K562 (cell line): ENCODE measurements around the gene SGMS1. TPM values are rescaled to one million over a fixed set of nuclear protein-coding genes. Genes with fewer than 3 reads are reported as not detected.
A peak's percentile ranks its signal among the peaks of the same experiment; 100 is the strongest.

ENCODE experiments used
- ATAC-seq: fragments of 200-7000 bp; cut with Tn5 transposase; 3 replicates; pipeline ENCODE4 v1.9.1; 2020; ENCODE audit warnings: moderate library complexity
- BruUV-seq: library from RNA; stranded (reverse); fragments of 400-500 nt; replicated peaks from 2 replicates; lab custom pipeline; 2021; lab: Mats Ljungman, UMichigan
- CTCF ChIA-PET: fragments of 300-600 bp; formaldehyde crosslinking; extraction: SDS; loops from one replicate; lab custom pipeline; 2021; ENCODE audit warnings: low intra/inter-chr PET ratio; lab: Yijun Ruan, JAX
- POLR2A ChIA-PET: fragments of 300-600, 350-650 bp; sonication (Branson Sonifier 250); formaldehyde crosslinking; extraction: SDS; loops from one replicate; lab custom pipeline; 2021; ENCODE audit warnings: antibody characterized with exemption, inconsistent platforms; lab: Yijun Ruan, JAX
- DNase-seq, 4 experiments: peaks; one replicate each; pipeline versions ENCODE4 v3.0.0 to v3.0.0-alpha.2; 2011 to 2018; ENCODE audit warnings: low spot score in 3 of 4, mixed read lengths in 3 of 4; ENCODE audit errors: extremely low read depth in 1 of 4
- FAIRE-seq: peaks from 2 replicates; lab custom pipeline; 2011; peaks lifted over from hg19 to GRCh38; lab: Jason Lieb, UNC
- H2AFZ ChIP-seq: 2 replicates; pipeline ENCODE4 v1.6.0; 2011; ENCODE audit warnings: low read depth, low read length, control low read depth, inconsistent platforms
- H3K27ac ChIP-seq: fragments of 200-600 bp; 3 replicates; pipeline ENCODE4 v1.8.0; 2011; ENCODE audit warnings: low read depth, mild to moderate bottlenecking, control low read depth, inconsistent platforms, low read length, moderate library complexity, mixed read lengths; ENCODE audit errors: extremely low read depth
- H3K27me3 ChIP-seq, 2 experiments: fragments of 300-600 bp in 1 of 2; 2 replicates in 1 of 2; 3 replicates in 1 of 2; pipeline versions ENCODE4 v1.6.0 to v1.8.0; 2011; ENCODE audit warnings: inconsistent platforms in 2 of 2, low read length in 2 of 2, mild to moderate bottlenecking in 1 of 2, mixed read lengths in 1 of 2, moderate library complexity in 1 of 2; ENCODE audit not compliant: control insufficient read depth in 2 of 2, insufficient read depth in 2 of 2
- H3K36me3 ChIP-seq: fragments of 300-600 bp; 3 replicates; pipeline ENCODE4 v1.8.0; 2011; ENCODE audit warnings: mild to moderate bottlenecking, low read length, inconsistent platforms; ENCODE audit not compliant: control insufficient read depth, insufficient read depth
- H3K4me1 ChIP-seq, 2 experiments: fragments of 200-600 bp in 1 of 2; replicated peaks in 1 of 2; 2 replicates in 1 of 2; 3 replicates in 1 of 2; pipeline versions ENCODE4 v1.5.1 to v1.8.0; 2011; ENCODE audit warnings: inconsistent platforms in 2 of 2, low read length in 2 of 2, mild to moderate bottlenecking in 1 of 2, mixed read lengths in 1 of 2, moderate library complexity in 1 of 2; ENCODE audit not compliant: control insufficient read depth in 2 of 2, insufficient read depth in 2 of 2
- H3K4me2 ChIP-seq: 2 replicates; pipeline ENCODE4 v1.6.1; 2011; ENCODE audit warnings: low read length, control low read depth, inconsistent platforms, mixed read lengths; ENCODE audit not compliant: insufficient read depth
- H3K4me3 ChIP-seq: fragments of 200-600 bp; sonication (generic), shearing (Covaris generic); 2 replicates; pipeline ENCODE4 v1.5.1; 2016; ENCODE audit warnings: control low read depth, inconsistent platforms
- H3K79me2 ChIP-seq: fragments of 200-600 bp; 3 replicates; pipeline ENCODE4 v1.8.0; 2011; ENCODE audit warnings: low read length, inconsistent platforms; ENCODE audit not compliant: control insufficient read depth, insufficient read depth
- H3K9ac ChIP-seq, 2 experiments: 2 replicates each; pipeline versions ENCODE4 v1.6.0 to v1.6.1; 2011; ENCODE audit warnings: low read depth in 2 of 2, low read length in 2 of 2, control low read depth in 1 of 2, inconsistent platforms in 1 of 2, mild to moderate bottlenecking in 1 of 2, mixed read lengths in 1 of 2; ENCODE audit not compliant: insufficient read depth in 1 of 2
- H3K9me1 ChIP-seq: one replicate; pipeline ENCODE4 v1.6.0; 2011; ENCODE audit warnings: inconsistent platforms, mild to moderate bottlenecking, low read length, moderate library complexity; ENCODE audit not compliant: control insufficient read depth, insufficient read depth
- H3K9me3 ChIP-seq: replicated peaks from 2 replicates; pipeline ENCODE4 v1.5.1; 2011; ENCODE audit warnings: low read depth, low read length, inconsistent platforms; ENCODE audit not compliant: control insufficient read depth, insufficient read depth
- H4K20me1 ChIP-seq: replicated peaks from 2 replicates; pipeline ENCODE4 v1.6.1; 2011; ENCODE audit warnings: low read length, inconsistent platforms, mixed read lengths; ENCODE audit not compliant: control insufficient read depth, insufficient read depth
- BCOR ChIP-seq: fragments of 450-650 bp; IDR thresholded peaks from 2 replicates; pipeline ENCODE4 v1.6.1; 2016
- CBX3 ChIP-seq, 2 experiments: IDR thresholded peaks; 1 replicate in 1 of 2; 2 replicates in 1 of 2; pipeline ENCODE4 v1.6.1; 2012; ENCODE audit warnings: inconsistent platforms in 2 of 2, low read length in 2 of 2, borderline replicate concordance in 1 of 2, control low read depth in 1 of 2
- EP300 ChIP-seq: IDR thresholded peaks from 2 replicates; pipeline ENCODE4 v1.6.1; 2012; ENCODE audit warnings: low read length, improper control_type of control experiment
- FOSL1 ChIP-seq: fragments of 200-800 bp; sonication (Bioruptor generic); conservative IDR thresholded peaks from 2 replicates; pipeline ENCODE4 v1.6.1; 2016; ENCODE audit warnings: missing genetic modification characterization, missing compliant biosample characterization
- GABPB2 ChIP-seq: fragments of 250-450 bp; sonication (Bioruptor Pico); conservative IDR thresholded peaks from 2 replicates; pipeline ENCODE4 v1.5.1; 2021; ENCODE audit warnings: mild to moderate bottlenecking
- HMG20B ChIP-seq: fragments of 250-450 bp; sonication (Bioruptor Pico); IDR thresholded peaks from 2 replicates; pipeline ENCODE4 v1.5.0; 2021; ENCODE audit warnings: mild to moderate bottlenecking
- JUND ChIP-seq, 2 experiments: IDR thresholded peaks; 2 replicates in 1 of 2; 3 replicates in 1 of 2; pipeline ENCODE4 v1.6.1; 2011; ENCODE audit warnings: borderline replicate concordance in 2 of 2, low read depth in 2 of 2, low read length in 2 of 2, improper control_type of control experiment in 1 of 2, missing biosample characterization in 1 of 2, missing genetic modification characterization in 1 of 2, missing genetic modification reagents in 1 of 2
- MCM5 ChIP-seq: fragments of 450-650 bp; IDR thresholded peaks from 2 replicates; pipeline ENCODE4 v1.6.1; 2016; ENCODE audit warnings: low read depth
- MYNN ChIP-seq, 2 experiments: sonication (generic); formaldehyde crosslinking in 1 of 2; IDR thresholded peaks; 2 replicates each; pipeline versions ENCODE4 v1.5.0 to v1.6.1; 2016 to 2020; ENCODE audit warnings: antibody characterized with exemption in 1 of 2, missing genetic modification reagents in 1 of 2
- NEUROD1 ChIP-seq: fragments of 150-350 bp; IDR thresholded peaks from 2 replicates; pipeline ENCODE4 v1.6.1; 2014; ENCODE audit warnings: borderline replicate concordance, low read length, low read depth; ENCODE audit not compliant: partially characterized antibody
- PHTF2 ChIP-seq: fragments of 250-450 bp; sonication (Bioruptor Pico); IDR thresholded peaks from 2 replicates; pipeline ENCODE4 v1.5.0; 2021; ENCODE audit warnings: mild to moderate bottlenecking
- POLR2A ChIP-seq: fragments of 450-650 bp; conservative IDR thresholded peaks from 2 replicates; pipeline ENCODE4 v1.6.1; 2016
- RHOXF2B ChIP-seq: fragments of 250-450 bp; sonication (Bioruptor Pico); conservative IDR thresholded peaks from 2 replicates; pipeline ENCODE4 v1.5.1; 2021
- SP2 ChIP-seq: IDR thresholded peaks from 2 replicates; pipeline ENCODE4 v1.6.1; 2011; ENCODE audit warnings: mild to moderate bottlenecking, low read depth, low read length, moderate library complexity; ENCODE audit not compliant: poor library complexity, severe bottlenecking; ENCODE audit errors: extremely low read depth
- ZBTB1 ChIP-seq: sonication (generic); formaldehyde crosslinking; IDR thresholded peaks from 2 replicates; pipeline ENCODE4 v1.8.1; 2023; ENCODE audit warnings: missing genetic modification reagents, low read depth, mild to moderate bottlenecking, borderline replicate concordance
- ZNF76 ChIP-seq: fragments of 250-450 bp; sonication (Bioruptor Pico); IDR thresholded peaks from 2 replicates; pipeline ENCODE4 v1.4.0; 2020; ENCODE audit warnings: mild to moderate bottlenecking, moderate library complexity, borderline replicate concordance
- WGBS: fragments of 100-300 bp; shearing (Covaris generic); methylation state at CpG from one replicate; pipeline ENCODE4 v1.1.6; 2016; ENCODE audit warnings: low coverage, mixed read lengths; ENCODE audit not compliant: insufficient coverage; ENCODE audit errors: missing lambda C conversion rate; 5-methylcytosine and 5-hydroxymethylcytosine counted together
- in situ Hi-C: fragments of 300-500 bp; cut with MboI; formaldehyde crosslinking; loops from 4 replicates; pipeline ENCODE4 v1.15.0; 2018; ENCODE audit warnings: inconsistent platforms, mixed read lengths
- intact Hi-C: fragments of 100-400 bp; cut with micrococcal nuclease; formaldehyde crosslinking; loops from 2 replicates; pipeline ENCODE4 v1.14.2; 2022
- polyA plus RNA-seq, 8 experiments: library from polyadenylated mRNA; depleted of rRNA in 4 of 8; stranded (reverse) in 5 of 8; unstranded in 3 of 8; fragments of >200 nt; fragmentation: Nextera tagmentation in 2 of 8; fragmentation: Illumina TruSeq in 1 of 8; extraction: Ambion mirVana in 2 of 8; extraction: Trizol in 1 of 8; gene quantifications; 2 replicates each; pipeline versions ENCODE4 v1.2.1 to v1.2.3, GENCODE V29; 2011 to 2014; ENCODE audit warnings: inconsistent platforms in 1 of 8, missing spikeins in 1 of 8
- total RNA-seq, 7 experiments: library from RNA; depleted of rRNA in 6 of 7; stranded (reverse); fragments of >200 nt in 6 of 7; fragmentation: Illumina TruSeq in 2 of 7; extraction: Trizol in 2 of 7; gene quantifications; 2 replicates each; pipeline versions ENCODE4 v1.2.1 to v1.2.3, GENCODE V29; 2011 to 2021; ENCODE audit warnings: low replicate concordance in 1 of 7
- TF ChIP-seq, protein P1 (sequence below): fragments of 450-650 bp; IDR thresholded peaks from 2 replicates; pipeline ENCODE4 v1.7.1; 2018; ENCODE audit warnings: mild to moderate bottlenecking, low read depth; ENCODE audit not compliant: partially characterized antibody
- TF ChIP-seq, protein P2 (sequence below), 2 experiments: fragments of 200-800 bp in 1 of 2; sonication (Bioruptor generic) in 1 of 2; sonication (generic) in 1 of 2; formaldehyde crosslinking in 1 of 2; IDR thresholded peaks in 1 of 2; conservative IDR thresholded peaks in 1 of 2; 2 replicates each; pipeline versions ENCODE4 v1.5.0 to v1.6.1; 2016 to 2020; ENCODE audit warnings: missing compliant biosample characterization in 1 of 2, missing genetic modification characterization in 1 of 2, missing genetic modification reagents in 1 of 2

SGMS1 gene
- total and polyA plus RNA-seq, 9 of the 15 experiments (the other 6 are each of a cell fraction or from before 2014, with no cell fraction given), result 22.6 to 232 (median 82.2) TPM

DNA sequence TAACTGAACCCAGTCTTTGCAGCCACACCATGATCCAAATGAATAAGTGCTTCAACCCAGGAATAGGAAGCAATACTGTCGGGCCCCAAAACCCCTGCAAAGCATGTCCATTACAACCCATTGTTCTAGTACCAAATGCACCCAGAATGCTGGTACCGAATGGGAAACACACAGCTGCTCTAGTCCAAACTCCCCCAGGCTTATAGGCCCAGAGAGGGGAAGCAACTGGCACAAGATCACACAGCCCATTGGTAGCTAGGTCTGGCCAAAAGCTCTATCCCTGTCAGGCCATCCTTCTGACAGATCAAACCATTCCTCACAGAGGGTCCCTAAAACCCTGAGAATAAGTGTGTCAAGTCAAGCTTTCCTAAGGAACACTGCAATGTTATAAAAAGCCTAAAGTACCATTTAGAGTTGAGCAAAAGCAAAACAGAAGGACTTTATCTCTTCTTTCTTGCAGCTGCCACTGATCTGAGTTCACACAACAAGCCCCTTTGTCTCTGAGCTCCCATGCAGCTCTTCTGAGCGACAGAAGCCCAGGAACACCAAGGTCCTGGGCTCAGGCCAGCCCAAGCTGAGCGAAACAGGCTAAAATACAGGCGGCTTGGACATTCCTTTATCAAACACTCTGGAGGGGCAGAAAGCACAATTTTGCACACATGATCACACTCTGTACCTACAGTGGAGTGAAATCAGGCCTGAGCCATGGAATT, 116.7 kb downstream of the SGMS1 start:
- POLR2A ChIA-PET, result interaction anchor here (0.8 to 1.7 kb wide), 3 partner anchors 11 to 43 kb away, joined by 3 to 4 read pairs (median 3); no protein-coding TSS in a partner anchor
- no peak for FAIRE-seq
- TF ChIP-seq, protein P1, sequence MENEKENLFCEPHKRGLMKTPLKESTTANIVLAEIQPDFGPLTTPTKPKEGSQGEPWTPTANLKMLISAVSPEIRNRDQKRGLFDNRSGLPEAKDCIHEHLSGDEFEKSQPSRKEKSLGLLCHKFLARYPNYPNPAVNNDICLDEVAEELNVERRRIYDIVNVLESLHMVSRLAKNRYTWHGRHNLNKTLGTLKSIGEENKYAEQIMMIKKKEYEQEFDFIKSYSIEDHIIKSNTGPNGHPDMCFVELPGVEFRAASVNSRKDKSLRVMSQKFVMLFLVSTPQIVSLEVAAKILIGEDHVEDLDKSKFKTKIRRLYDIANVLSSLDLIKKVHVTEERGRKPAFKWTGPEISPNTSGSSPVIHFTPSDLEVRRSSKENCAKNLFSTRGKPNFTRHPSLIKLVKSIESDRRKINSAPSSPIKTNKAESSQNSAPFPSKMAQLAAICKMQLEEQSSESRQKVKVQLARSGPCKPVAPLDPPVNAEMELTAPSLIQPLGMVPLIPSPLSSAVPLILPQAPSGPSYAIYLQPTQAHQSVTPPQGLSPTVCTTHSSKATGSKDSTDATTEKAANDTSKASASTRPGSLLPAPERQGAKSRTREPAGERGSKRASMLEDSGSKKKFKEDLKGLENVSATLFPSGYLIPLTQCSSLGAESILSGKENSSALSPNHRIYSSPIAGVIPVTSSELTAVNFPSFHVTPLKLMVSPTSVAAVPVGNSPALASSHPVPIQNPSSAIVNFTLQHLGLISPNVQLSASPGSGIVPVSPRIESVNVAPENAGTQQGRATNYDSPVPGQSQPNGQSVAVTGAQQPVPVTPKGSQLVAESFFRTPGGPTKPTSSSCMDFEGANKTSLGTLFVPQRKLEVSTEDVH, result no peak
- TF ChIP-seq FOSL1 (tag), result no peak
- no peak for TF ChIP-seq EP300
- TF ChIP-seq MCM5, result no peak
- TF ChIP-seq GABPB2 (CRISPR knock-in tag), result no peak
- no peak for TF ChIP-seq PHTF2 (CRISPR knock-in tag)
- no peak for TF ChIP-seq HMG20B (CRISPR knock-in tag)
- no peak for TF ChIP-seq JUND (IDR thresholded peaks at IDR 0.05; ENCODE audit: borderline replicate concordance, low read depth, low read length)
- TF ChIP-seq JUND (tag; IDR thresholded peaks at IDR 0.05; ENCODE audit: borderline replicate concordance, low read depth, low read length), result no peak
- no peak for TF ChIP-seq ZNF76 (CRISPR knock-in tag)
- no peak for TF ChIP-seq RHOXF2B (CRISPR knock-in tag)
- no peak for TF ChIP-seq NEUROD1
- no peak for TF ChIP-seq MYNN (IDR thresholded peaks at IDR 0.05)
- TF ChIP-seq MYNN (CRISPR knock-in tag; IDR thresholded peaks at IDR 0.05), result no peak
- TF ChIP-seq SP2, result no peak
- peak; percentile 47 for TF ChIP-seq BCOR
- TF ChIP-seq, protein P2, sequence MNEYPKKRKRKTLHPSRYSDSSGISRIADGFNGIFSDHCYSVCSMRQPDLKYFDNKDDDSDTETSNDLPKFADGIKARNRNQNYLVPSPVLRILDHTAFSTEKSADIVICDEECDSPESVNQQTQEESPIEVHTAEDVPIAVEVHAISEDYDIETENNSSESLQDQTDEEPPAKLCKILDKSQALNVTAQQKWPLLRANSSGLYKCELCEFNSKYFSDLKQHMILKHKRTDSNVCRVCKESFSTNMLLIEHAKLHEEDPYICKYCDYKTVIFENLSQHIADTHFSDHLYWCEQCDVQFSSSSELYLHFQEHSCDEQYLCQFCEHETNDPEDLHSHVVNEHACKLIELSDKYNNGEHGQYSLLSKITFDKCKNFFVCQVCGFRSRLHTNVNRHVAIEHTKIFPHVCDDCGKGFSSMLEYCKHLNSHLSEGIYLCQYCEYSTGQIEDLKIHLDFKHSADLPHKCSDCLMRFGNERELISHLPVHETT (CRISPR knock-in tag; conservative IDR thresholded peaks at IDR 0.05 in 1 of 2, IDR thresholded peaks at IDR 0.05 in 1 of 2), result no peak
- no peak for TF ChIP-seq ZBTB1 (CRISPR knock-in tag)
- no peak for TF ChIP-seq CBX3 (IDR thresholded peaks at IDR 0.05; ENCODE audit: borderline replicate concordance in 1 of 2, low read length in 2 of 2)
- no peak for TF ChIP-seq POLR2A

More for the DNA sequence above, 116.7 kb downstream of the SGMS1 start:
- peaks cover 25% of the 10 kb centered on the region; the same call in 1 of the 2 replicates for H4K20me1 ChIP-seq
- intact Hi-C loops, result no loop called here
- no peak overlapping the region for H2AFZ ChIP-seq
- H3K4me1 ChIP-seq, result peaks cover 9 to 33% of the 10 kb centered on the region in 2 experiments
- 75% methylated on average over 5 of the region's 5 CpGs for WGBS
- no peak overlapping the region for H3K9ac ChIP-seq
- no peaks in the 10 kb centered on the region for H3K9me3 ChIP-seq
- no TSS peak for BruUV-seq
- no peak for ATAC-seq
- no peaks in the 10 kb centered on the region for H3K27me3 ChIP-seq
- no peak for DNase-seq
- H3K79me2 ChIP-seq, result peaks cover 40% of the 10 kb centered on the region
- no peaks in the 10 kb centered on the region for H3K9me1 ChIP-seq
- in situ Hi-C loops, result no loop called here
- CTCF ChIA-PET, result no interaction called here
- no peak overlapping the region for H3K27ac ChIP-seq
- H3K4me3 ChIP-seq, result no peak overlapping the region
- H3K36me3 ChIP-seq, result no peaks in the 10 kb centered on the region; the same call in 2 of the 3 replicates
- no peak overlapping the region for H3K4me2 ChIP-seq
